Activated CD8-positive, alpha-beta T cell treated with anti-CD3 and anti-CD28 coated beads for 36 hours (primary cell): Measurements from ENCODE around the gene XAF1. TPM values are rescaled to one million over a fixed set of nuclear protein-coding genes. Genes with fewer than 3 reads are reported as not detected.

Experiments
- ATAC-seq: fragments of 200-7000 bp; cut with Tn5 transposase; one replicate; pipeline ENCODE4 v1.10.0; 2021; ENCODE audit warnings: mild to moderate bottlenecking, moderate library complexity
- CTCF ChIA-PET: fragments of 350-600 bp; sonication (Branson Sonifier 250); formaldehyde crosslinking; loops from one replicate; lab custom pipeline; 2021; ENCODE audit warnings: antibody characterized with exemption; lab: Charles Lee
- POLR2A ChIA-PET: fragments of 350-600 bp; sonication (Branson Sonifier 250); formaldehyde crosslinking; loops from one replicate; lab custom pipeline; 2021; ENCODE audit warnings: antibody characterized with exemption; lab: Charles Lee
- DNase-seq: peaks from one replicate; pipeline ENCODE4 v3.0.0-alpha.2; 2020
- H3K27ac Mint-ChIP-seq: one replicate; pipeline ENCODE4 v1.8.0; 2021; ENCODE audit warnings: mild to moderate bottlenecking, mixed read lengths
- H3K27me3 Mint-ChIP-seq: one replicate; pipeline ENCODE4 v1.8.0; 2021; ENCODE audit warnings: mixed read lengths
- H3K36me3 Mint-ChIP-seq: one replicate; pipeline ENCODE4 v1.8.0; 2021; ENCODE audit warnings: low read depth, mixed read lengths
- H3K4me1 Mint-ChIP-seq: one replicate; pipeline ENCODE4 v1.8.0; 2021; ENCODE audit warnings: low read depth, mixed read lengths
- H3K4me3 Mint-ChIP-seq: one replicate; pipeline ENCODE4 v1.8.0; 2021; ENCODE audit warnings: mild to moderate bottlenecking, moderate library complexity, mixed read lengths
- H3K9me3 Mint-ChIP-seq: one replicate; pipeline ENCODE4 v1.8.0; 2021; ENCODE audit warnings: mixed read lengths
- intact Hi-C: fragments of 100-400 bp; cut with micrococcal nuclease; formaldehyde crosslinking; loops from one replicate; pipeline ENCODE4 v1.10.0; 2022
- total RNA-seq, 2 experiments: library from RNA; stranded (reverse); gene quantifications; one replicate each; pipeline ENCODE4 v1.2.3, GENCODE V29; 2021
- TF ChIP-seq, protein P1 (sequence below): fragments of 200-600 bp; IDR thresholded peaks from one replicate; pipeline ENCODE4 v1.8.0; 2022; ENCODE audit warnings: antibody characterized with exemption, mild to moderate bottlenecking

Gene XAF1
- total RNA-seq, 2 experiments from 2014 or later: 15.2 to 18.4 TPM

DNA sequence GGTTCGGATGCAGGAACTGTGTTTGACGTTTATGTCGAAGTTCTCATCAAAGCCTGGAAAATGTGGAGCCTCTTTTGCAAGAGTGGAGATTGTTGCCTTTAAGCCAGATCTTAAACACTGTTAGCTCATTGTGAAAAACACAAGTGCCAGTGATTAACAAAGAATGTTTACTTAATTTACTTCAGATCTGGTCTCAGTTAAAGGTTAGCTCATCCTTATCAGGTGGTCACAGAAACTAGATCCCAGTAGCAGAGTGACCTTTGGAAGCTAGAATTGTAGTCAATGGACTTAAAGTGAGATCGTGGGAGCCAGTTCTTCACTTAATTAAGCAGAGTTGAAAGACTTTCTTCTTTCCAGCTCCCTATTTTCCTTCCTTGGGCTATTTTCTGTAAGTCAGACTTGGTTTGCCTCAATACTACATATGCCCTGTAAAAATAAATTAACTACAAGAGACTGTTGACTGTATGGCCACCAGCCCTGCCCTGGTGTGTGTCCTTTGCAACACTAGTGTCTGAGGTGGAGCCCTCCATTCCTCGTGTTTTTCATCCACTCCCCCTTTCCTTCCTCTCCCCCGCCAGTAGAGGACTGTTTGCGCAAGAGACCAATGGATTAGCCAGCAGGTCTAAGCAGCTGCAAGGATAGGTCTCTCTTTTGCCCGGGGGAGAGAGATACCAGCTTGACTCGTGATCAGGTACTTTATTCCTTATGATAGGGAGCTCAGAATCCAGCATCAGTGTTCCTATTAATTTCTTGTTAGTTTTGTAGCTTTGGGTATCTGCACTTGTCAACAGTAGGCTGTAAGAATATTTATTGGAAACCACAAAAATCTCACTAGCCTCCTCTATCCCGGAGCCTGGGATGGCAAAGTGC, 40.4 kb downstream of the XAF1 start:
- POLR2A ChIA-PET: no interaction called here
- no peak overlapping the region for H3K27ac Mint-ChIP-seq
- DNase-seq (no peak), ATAC-seq (no peak)
- H3K4me1 Mint-ChIP-seq: peaks cover 4% of the 10 kb centered on the region
- no peaks in the 10 kb centered on the region for H3K36me3 Mint-ChIP-seq
- H3K9me3 Mint-ChIP-seq: no peaks in the 10 kb centered on the region
- intact Hi-C loops: no loop called here
- CTCF ChIA-PET: interaction anchor here (1.5 kb wide), 1 partner anchor 66 kb away, joined by 3 read pairs; no protein-coding TSS in a partner anchor
- no peak overlapping the region for H3K4me3 Mint-ChIP-seq
- peaks cover 6% of the 10 kb centered on the region for H3K27me3 Mint-ChIP-seq
- TF ChIP-seq, protein P1, sequence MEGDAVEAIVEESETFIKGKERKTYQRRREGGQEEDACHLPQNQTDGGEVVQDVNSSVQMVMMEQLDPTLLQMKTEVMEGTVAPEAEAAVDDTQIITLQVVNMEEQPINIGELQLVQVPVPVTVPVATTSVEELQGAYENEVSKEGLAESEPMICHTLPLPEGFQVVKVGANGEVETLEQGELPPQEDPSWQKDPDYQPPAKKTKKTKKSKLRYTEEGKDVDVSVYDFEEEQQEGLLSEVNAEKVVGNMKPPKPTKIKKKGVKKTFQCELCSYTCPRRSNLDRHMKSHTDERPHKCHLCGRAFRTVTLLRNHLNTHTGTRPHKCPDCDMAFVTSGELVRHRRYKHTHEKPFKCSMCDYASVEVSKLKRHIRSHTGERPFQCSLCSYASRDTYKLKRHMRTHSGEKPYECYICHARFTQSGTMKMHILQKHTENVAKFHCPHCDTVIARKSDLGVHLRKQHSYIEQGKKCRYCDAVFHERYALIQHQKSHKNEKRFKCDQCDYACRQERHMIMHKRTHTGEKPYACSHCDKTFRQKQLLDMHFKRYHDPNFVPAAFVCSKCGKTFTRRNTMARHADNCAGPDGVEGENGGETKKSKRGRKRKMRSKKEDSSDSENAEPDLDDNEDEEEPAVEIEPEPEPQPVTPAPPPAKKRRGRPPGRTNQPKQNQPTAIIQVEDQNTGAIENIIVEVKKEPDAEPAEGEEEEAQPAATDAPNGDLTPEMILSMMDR: no peak

GRCh38 chr17:6796887-6797490, 41.1 kb downstream of the XAF1 start:
- DNase-seq (no peak), ATAC-seq (no peak)
- POLR2A ChIA-PET: no interaction called here
- peaks cover 5% of the 10 kb centered on the region for H3K27me3 Mint-ChIP-seq
- no peak overlapping the region for H3K4me3 Mint-ChIP-seq
- H3K36me3 Mint-ChIP-seq: no peaks in the 10 kb centered on the region
- CTCF ChIA-PET: interaction anchor here (1.5 kb wide), 1 partner anchor 66 kb away, joined by 3 read pairs; no protein-coding TSS in a partner anchor
- H3K9me3 Mint-ChIP-seq: no peaks in the 10 kb centered on the region
- H3K27ac Mint-ChIP-seq: no peak overlapping the region
- TF ChIP-seq, protein P1: no peak
- peaks cover 4% of the 10 kb centered on the region for H3K4me1 Mint-ChIP-seq
- intact Hi-C loops: no loop called here

DNA sequence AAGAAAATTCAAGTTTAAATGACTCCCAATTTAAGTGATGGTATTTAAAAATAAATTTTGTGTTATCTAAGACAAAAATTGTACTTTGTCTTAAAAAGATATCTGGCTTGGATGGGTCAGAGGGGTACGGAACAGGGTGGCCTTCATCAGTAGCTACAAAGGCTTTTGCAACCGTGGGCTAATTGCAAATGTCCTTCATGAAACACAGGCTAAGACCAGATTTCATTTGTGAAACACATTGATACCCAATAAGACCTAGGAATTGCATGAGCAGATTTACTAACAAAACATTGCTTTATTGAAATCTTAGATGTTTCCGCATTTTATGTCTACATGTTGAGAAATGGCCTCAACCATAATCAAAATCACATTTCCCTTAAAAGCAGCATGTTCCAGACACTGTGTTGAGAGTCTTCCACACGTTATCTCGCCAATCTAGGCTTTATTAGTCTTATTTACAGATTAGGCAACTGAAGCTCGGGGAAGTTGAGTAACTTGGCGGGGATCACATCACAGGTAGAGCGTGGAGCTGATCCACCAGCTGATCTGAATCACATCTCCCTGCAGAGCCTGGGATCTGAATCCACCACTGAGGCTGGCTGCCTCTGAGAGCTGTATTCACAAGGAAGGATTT, 42.0 kb downstream of the XAF1 start:
- Mint-ChIP-seq H3K9me3 (no peaks in the 10 kb centered on the region), H3K27me3 (no peaks in the 10 kb centered on the region), H3K27ac (no peak overlapping the region), H3K4me1 (peaks cover 4% of the 10 kb centered on the region), H3K4me3 (no peak overlapping the region), H3K36me3 (no peaks in the 10 kb centered on the region)
- TF ChIP-seq, protein P1: no peak
- POLR2A ChIA-PET: interaction anchor here (1.2 kb wide), 1 partner anchor 15 kb away, joined by 4 read pairs; no protein-coding TSS in a partner anchor
- intact Hi-C loops: no loop called here
- ATAC-seq (no peak), DNase-seq (no peak)
- CTCF ChIA-PET: interaction anchor here (1.3 kb wide), 1 partner anchor 15 kb away, joined by 3 read pairs; no protein-coding TSS in a partner anchor

DNA sequence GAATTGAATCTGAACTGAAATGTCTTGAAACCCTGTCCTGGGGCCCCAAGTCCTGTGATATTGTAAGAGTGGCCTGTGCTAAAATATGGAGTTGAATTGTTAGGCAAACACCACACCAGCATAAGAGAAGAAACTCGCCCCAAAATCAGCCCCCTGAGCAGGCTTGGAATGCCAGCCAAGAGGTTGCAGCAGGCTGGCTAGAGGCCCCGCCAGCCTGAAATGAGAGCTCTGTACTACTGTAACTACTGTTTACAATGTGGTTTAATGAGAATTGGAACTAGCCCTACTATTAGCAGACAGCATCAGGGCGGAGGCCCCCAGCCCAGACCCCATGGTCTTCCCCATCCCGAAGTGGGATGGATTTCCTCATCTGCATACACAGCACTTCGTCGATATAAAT, 43.9 kb downstream of the XAF1 start:
- no peaks in the 10 kb centered on the region for H3K36me3 Mint-ChIP-seq
- intact Hi-C loops: no loop called here
- CTCF ChIA-PET: no interaction called here
- TF ChIP-seq, protein P1: no peak
- no peaks in the 10 kb centered on the region for H3K27me3 Mint-ChIP-seq
- H3K27ac Mint-ChIP-seq: no peak overlapping the region
- POLR2A ChIA-PET: no interaction called here
- H3K4me3 Mint-ChIP-seq: no peak overlapping the region
- DNase-seq (no peak), ATAC-seq (no peak)
- no peaks in the 10 kb centered on the region for H3K4me1 Mint-ChIP-seq
- H3K9me3 Mint-ChIP-seq: no peaks in the 10 kb centered on the region
